ENCODE measurements around the gene KCNH2. TPM values are rescaled to one million over a fixed set of nuclear protein-coding genes. Genes with fewer than 3 reads are reported as not detected.

KCNH2 gene
- total RNA-seq, 1 experiment from 2014 or later: 0.27 TPM

GRCh38 chr7:150996376-150997074 lies 18.4 kb upstream of the KCNH2 start:
- no peak for DNase-seq (ENCODE audit: extremely low read depth, low read depth)

DNA sequence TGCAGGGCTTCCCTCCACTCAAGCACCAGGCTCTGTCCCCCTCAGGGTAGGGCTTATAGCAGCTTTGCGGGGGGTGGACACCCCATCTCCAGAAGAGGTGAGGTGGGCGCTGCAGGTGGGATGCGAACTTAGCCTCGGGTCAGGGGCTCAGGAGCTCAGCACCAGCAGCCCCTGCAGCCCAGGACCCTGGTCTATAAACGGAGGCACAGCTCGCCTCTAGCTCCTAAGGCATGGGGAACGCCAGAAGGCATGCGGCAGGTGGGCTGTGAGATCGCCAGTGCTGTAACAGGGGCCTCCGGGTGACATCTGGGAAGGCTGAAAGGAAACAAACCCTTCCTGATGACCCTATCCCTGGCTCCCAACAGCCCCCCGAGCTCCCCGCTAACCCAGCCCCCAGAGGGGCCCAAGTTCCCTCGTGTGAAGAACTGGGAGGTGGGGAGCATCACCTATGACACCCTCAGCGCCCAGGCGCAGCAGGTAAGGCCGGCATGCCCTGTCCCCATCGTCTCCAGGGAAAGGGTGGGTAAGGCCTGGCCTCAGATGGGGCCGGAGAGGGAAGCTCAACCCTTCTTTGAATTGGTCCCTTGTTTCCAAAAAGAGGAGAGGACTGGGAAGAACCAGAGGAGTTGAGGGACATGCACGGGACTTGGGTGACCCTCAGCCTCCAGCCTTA lies 16.9 kb upstream of the KCNH2 start:
- no peak for DNase-seq (ENCODE audit: extremely low read depth, low read depth)

GRCh38 chr7:150994141-150994837 lies 16.2 kb upstream of the KCNH2 start:
- DNase-seq (ENCODE audit: extremely low read depth, low read depth): no peak

DNA sequence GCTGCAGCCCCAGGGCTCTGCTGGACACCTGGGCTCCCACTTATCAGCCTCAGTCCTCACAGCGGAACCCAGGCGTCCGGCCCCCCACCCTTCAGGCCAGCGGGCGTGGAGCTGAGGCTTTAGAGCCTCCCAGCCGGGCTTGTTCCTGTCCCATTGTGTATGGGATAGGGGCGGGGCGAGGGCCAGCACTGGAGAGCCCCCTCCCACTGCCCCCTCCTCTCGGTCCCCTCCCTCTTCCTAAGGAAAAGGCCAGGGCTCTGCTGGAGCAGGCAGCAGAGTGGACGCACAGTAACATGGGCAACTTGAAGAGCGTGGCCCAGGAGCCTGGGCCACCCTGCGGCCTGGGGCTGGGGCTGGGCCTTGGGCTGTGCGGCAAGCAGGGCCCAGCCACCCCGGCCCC lies 15.4 kb upstream of the KCNH2 start:
- DNase-seq (ENCODE audit: extremely low read depth, low read depth): no peak

- no peak for DNase-seq (ENCODE audit: extremely low read depth, low read depth)
These were observed 14.7 kb upstream of the KCNH2 start for GRCh38 chr7:150992833-150993302.

GRCh38 chr7:150992051-150992640 lies 14.0 kb upstream of the KCNH2 start:
- DNase-seq (ENCODE audit: extremely low read depth, low read depth): no peak

- DNase-seq (ENCODE audit: extremely low read depth, low read depth): no peak
These were observed 12.5 kb upstream of the KCNH2 start, which contains the start of gene NOS3 for GRCh38 chr7:150990416-150991186. Gene NOS3 (plus strand): TSS chr7:150991017. CDS start chr7:150993804, 2,787 bp downstream.

GRCh38 chr7:150989456-150989855 lies 11.3 kb upstream of the KCNH2 start:
- DNase-seq (ENCODE audit: extremely low read depth, low read depth): no peak

DNA sequence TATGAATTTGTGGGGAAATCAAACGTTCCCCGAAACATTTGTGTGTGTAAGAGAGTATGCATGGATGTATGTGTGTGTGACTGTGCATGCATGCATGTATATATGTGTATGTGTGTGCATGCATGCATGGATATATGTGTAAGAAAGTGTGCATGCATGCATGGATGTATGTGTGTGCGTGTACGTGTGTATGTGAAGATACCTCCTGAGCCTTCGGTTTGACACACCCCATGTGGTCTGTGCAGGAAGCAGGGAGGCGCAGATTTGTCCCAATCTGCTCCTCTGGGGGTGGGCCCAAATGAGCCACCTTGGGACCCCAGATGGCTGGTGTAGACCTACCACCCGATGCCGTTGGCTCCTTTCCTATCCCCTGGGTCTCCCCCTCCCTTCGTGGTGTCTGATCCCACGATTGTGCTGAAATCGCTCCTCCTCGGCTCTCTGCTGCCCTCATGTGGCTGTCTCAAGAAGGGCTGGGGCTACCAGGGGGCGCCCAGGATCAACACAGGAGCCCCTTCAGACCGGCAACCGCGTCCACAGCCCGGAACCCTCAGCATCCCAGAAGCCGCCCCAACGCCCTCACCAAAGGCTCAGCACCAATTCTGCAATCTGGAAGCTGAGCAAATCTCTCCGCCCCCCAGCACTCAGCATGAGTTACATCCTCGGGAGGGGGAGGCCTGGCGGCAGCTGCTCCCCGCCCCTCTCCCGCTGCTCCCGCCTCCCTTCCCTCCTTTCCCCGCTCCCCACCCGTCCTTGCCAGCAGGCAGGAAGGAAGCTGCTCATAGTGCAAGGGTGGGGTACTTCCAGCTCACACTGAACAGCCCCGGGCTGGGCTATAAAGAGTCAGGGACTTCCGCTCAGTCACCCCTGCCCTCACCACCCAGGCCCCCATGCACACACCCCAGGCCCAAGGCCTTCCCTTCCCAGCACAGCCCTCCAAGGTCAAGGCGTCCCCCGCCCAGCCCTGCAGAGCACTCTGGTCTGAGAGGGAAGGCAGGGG lies 10.4 kb upstream of the KCNH2 start:
- DNase-seq (ENCODE audit: extremely low read depth, low read depth): no peak

DNA sequence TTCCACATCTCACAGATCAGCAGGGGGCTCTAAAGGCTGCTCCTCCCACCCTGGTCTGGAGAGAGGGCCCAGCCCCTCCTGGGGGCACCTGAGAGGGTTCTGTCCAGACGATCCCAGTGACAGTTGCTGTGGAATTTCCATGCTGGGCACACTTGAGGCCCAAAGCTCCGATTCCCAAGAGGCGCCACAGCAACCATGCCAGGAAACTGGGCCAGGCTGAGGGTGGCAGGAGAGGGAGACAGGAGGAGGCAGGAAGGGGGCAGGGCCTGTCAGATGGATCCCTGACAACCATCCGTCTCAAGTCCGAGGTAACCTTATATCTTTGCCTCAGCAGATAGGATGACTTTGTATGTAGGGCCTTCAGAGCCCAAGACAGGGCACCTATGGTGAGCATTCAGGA lies 8.4 kb upstream of the KCNH2 start:
- no peak for DNase-seq (ENCODE audit: extremely low read depth, low read depth)

DNA sequence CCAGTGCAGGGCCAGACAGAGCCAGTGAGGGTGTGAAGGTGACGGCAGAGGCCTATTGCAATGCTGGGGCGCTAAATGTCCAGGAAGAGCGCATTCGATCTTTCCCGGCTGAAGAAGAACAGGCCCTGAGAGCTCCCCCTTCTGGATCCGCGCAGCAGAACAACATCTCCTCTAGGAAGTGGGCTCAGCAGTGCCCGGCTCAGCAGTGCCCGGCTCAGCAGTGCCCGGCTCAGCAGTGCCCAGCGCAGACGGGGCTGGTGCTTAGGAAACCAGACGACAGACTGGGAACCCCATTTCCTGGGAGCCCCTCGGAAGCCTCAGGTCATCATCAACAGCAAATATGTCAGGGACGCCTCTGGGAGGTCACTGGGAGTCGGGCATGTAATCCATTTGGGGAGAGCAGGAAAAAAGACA lies 8.0 kb upstream of the KCNH2 start:
- DNase-seq (ENCODE audit: extremely low read depth, low read depth): peak; percentile 64

- DNase-seq (ENCODE audit: extremely low read depth, low read depth): peak; percentile 50
These were observed 5.8 kb upstream of the KCNH2 start for GRCh38 chr7:150983893-150984368.

- DNase-seq (ENCODE audit: extremely low read depth, low read depth): no peak
These were observed 4.2 kb upstream of the KCNH2 start for GRCh38 chr7:150982351-150982750.

GRCh38 chr7:150981644-150982043 lies 3.5 kb upstream of the KCNH2 start:
- DNase-seq (ENCODE audit: extremely low read depth, low read depth): no peak

GRCh38 chr7:150980663-150981062 lies 2.5 kb upstream of the KCNH2 start:
- no peak for DNase-seq (ENCODE audit: extremely low read depth, low read depth)

DNA sequence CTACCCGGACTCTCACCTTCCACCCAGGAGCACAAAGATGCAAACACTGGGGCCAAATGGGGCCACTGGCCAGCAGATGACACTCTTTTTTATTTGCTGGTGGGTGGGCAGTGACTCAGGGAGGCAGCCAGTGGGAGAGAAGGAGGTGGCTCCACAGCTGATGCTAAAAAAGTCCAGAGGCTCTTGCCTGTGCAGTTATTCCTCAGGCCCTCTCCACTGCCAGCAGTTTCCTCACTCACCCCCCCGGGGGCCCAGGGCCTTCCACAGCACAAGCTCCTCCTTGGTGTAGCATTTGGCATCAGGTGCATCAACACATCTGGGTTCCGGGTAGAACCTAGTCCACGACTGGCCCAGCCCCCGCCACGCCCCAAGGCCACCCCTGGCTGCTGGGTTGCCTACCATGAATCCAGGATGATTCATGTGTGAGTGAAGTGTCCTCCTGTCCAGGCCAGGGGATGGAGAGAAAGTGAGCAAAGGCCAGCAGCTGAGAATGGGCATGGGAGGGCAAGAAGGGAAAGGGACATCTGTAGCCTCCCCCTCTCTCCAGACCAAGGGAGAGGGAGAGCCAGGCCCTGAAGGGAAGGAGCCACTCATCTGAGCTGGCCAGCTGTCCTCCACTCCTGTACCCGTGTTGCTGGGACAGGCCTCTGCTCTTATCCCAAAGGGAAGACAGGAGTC lies 1.7 kb upstream of the KCNH2 start:
- DNase-seq (ENCODE audit: extremely low read depth, low read depth): no peak

DNA sequence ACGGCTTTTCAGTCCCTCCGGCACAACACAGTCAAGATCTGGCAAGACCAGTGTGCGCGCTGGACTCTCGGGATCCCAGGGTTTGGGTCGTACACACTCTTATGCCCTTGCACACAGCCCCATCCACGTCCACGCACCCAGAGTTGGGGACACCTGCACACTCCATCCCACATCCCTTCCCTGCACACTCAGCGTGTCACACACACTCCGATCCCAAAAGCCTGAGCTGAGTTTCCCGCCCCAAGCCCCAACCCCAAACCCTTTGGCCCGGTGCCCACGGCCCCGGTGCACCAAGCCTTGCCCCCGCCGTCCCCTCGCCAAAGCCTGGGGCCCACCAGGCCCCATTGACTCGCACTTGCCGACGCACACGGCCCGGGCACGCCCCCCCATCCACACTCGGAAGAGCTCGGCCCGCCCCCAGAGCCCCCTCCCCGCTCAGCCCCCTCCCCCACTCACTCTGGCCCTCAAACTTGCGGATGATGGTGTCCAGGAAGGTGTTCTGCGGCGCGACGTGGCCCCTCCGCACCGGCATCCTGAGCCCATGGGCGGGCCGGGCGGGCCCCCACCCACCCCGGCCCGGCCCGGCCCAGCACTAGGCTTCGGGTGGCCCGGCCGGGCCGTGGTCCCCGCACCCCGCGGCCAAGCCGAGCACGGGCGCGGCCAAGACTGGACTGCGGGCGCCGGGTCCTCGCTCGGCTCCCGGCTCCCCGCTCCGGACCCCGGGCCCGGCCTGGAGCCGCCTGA lies 567 bp downstream of the KCNH2 start:
- DNase-seq (ENCODE audit: extremely low read depth, low read depth): no peak

All from NCI-H460 (cell line).